ENCODE data around the gene PADI2. TPM values are rescaled to one million over a fixed set of nuclear protein-coding genes. Genes with fewer than 3 reads are reported as not detected.

Gene PADI2
- total RNA-seq, 2 donors from 2014 or later: 0.27 to 2.3 TPM

DNA sequence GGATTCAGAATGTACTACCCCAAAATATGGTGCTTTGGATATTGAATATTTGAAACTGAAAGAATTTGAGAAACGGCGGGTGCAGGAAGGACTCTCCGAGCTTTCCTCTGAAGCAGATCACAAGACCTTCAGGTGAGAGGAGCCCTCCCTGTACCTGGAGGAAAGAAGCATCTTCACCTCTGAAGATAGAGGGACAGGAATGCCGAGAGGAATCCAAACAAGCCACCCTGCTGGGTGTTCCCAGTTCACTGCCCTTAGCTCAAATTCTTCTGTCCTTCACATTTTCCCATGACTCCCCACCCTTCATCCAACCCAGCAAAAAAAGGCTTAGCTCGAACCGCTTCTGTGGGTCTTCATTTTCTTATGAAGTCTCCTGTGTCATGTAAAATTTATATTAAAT is 18.2 kb upstream of the PADI2 start:
- no peak overlapping the region for H3K4me3 ChIP-seq
- TF ChIP-seq, protein P1, sequence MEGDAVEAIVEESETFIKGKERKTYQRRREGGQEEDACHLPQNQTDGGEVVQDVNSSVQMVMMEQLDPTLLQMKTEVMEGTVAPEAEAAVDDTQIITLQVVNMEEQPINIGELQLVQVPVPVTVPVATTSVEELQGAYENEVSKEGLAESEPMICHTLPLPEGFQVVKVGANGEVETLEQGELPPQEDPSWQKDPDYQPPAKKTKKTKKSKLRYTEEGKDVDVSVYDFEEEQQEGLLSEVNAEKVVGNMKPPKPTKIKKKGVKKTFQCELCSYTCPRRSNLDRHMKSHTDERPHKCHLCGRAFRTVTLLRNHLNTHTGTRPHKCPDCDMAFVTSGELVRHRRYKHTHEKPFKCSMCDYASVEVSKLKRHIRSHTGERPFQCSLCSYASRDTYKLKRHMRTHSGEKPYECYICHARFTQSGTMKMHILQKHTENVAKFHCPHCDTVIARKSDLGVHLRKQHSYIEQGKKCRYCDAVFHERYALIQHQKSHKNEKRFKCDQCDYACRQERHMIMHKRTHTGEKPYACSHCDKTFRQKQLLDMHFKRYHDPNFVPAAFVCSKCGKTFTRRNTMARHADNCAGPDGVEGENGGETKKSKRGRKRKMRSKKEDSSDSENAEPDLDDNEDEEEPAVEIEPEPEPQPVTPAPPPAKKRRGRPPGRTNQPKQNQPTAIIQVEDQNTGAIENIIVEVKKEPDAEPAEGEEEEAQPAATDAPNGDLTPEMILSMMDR (IDR thresholded peaks at IDR 0.05): no peak
- no peak overlapping the region for H3K27ac ChIP-seq
- H3K4me1 ChIP-seq (ENCODE audit: control insufficient read depth in 1 of 2, low read depth in 2 of 2): no peaks in the 10 kb centered on the region
- H3K9me3 ChIP-seq: no peaks in the 10 kb centered on the region
- H3K36me3 ChIP-seq: no peaks in the 10 kb centered on the region
- H3K27me3 ChIP-seq (replicated peaks; ENCODE audit: insufficient read depth): no peaks in the 10 kb centered on the region
- DNase-seq (ENCODE audit: low spot score) (no peak), ATAC-seq (ENCODE audit: insufficient number of reproducible peaks, low FRiP score, low read depth) (no peak)

DNA sequence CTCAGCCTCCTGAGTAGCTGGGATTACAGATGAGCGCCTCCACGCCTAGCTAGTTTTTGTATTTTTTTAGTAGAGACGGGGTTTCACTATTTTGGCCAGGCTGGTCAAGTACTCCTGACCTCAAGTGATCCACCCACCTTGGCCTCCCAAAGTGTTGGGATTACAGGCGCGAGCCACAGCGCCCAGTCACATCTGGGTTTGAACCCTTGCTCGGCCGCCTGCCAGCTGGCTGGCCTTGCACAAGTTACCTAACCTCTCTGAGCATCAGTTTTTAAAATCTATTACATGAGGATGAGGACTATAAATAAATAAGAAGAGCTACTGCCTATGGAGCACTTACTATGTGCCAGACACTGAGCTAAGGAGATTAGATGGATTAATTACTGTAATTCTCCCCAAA is 17.7 kb upstream of the PADI2 start:
- no peak for ATAC-seq (ENCODE audit: insufficient number of reproducible peaks, low FRiP score, low read depth)
- TF ChIP-seq, protein P1 (IDR thresholded peaks at IDR 0.05): no peak

DNA sequence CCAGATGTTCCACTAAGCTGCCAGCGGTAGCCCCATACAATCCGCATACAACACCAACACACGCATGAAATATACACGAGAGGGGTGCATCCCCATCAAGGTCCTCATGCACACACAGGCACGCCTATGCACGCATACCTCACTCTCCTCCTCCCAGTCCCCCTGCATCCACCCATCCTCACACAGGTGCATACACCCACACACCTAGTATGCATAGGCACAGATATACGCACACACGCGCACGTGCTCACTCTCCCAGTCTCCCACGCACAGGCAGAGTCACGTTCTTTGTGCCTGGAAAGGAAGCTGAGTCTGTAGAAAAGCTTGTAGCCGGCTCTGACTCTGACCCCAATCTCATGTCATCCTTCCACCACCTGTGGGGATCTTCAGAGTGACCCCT is 16.9 kb upstream of the PADI2 start:
- no peak overlapping the region for H3K27ac ChIP-seq
- DNase-seq (ENCODE audit: low spot score) (no peak), ATAC-seq (ENCODE audit: insufficient number of reproducible peaks, low FRiP score, low read depth) (no peak)
- H3K27me3 ChIP-seq (replicated peaks; ENCODE audit: insufficient read depth): no peaks in the 10 kb centered on the region
- H3K36me3 ChIP-seq: no peaks in the 10 kb centered on the region
- H3K4me3 ChIP-seq: no peak overlapping the region
- H3K4me1 ChIP-seq (ENCODE audit: control insufficient read depth in 1 of 2, low read depth in 2 of 2): no peaks in the 10 kb centered on the region
- TF ChIP-seq, protein P1 (IDR thresholded peaks at IDR 0.05): no peak
- H3K9me3 ChIP-seq: no peaks in the 10 kb centered on the region

More for the DNA sequence above, 17.7 kb upstream of the PADI2 start:
- Histone ChIP-seq H3K27ac (no peak overlapping the region), H3K36me3 (no peaks in the 10 kb centered on the region), H3K27me3 (replicated peaks; ENCODE audit: insufficient read depth) (no peaks in the 10 kb centered on the region), H3K4me1 (ENCODE audit: control insufficient read depth in 1 of 2, low read depth in 2 of 2) (no peaks in the 10 kb centered on the region), H3K4me3 (no peak overlapping the region), H3K9me3 (no peaks in the 10 kb centered on the region)
- no peak for DNase-seq (ENCODE audit: low spot score)

DNA sequence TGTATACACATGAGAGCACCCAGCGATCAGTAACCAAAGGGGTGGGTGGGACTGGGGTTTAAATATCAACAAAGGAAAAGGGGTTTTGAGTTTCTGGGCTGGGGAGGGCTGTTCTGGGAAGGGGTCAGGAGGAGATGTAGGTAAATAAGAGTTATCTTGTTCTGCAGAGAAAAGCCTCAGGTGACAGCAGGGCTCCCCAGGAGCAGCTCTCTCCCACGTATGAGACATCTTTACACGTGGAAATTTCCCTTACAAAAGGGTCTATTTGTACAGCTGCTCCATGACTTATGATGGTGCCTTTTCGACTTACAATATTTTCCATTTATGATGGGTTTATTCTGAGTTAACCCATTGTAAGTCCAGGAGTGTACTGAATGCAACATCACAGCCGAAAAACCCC is 16.3 kb upstream of the PADI2 start:
- no peak overlapping the region for H3K4me3 ChIP-seq
- H3K27me3 ChIP-seq (replicated peaks; ENCODE audit: insufficient read depth): no peaks in the 10 kb centered on the region
- TF ChIP-seq, protein P1 (IDR thresholded peaks at IDR 0.05): no peak
- no peaks in the 10 kb centered on the region for H3K4me1 ChIP-seq (ENCODE audit: control insufficient read depth in 1 of 2, low read depth in 2 of 2)
- DNase-seq (ENCODE audit: low spot score) (no peak), ATAC-seq (ENCODE audit: insufficient number of reproducible peaks, low FRiP score, low read depth) (no peak)
- no peaks in the 10 kb centered on the region for H3K36me3 ChIP-seq
- H3K27ac ChIP-seq: no peak overlapping the region
- H3K9me3 ChIP-seq: no peaks in the 10 kb centered on the region

DNA sequence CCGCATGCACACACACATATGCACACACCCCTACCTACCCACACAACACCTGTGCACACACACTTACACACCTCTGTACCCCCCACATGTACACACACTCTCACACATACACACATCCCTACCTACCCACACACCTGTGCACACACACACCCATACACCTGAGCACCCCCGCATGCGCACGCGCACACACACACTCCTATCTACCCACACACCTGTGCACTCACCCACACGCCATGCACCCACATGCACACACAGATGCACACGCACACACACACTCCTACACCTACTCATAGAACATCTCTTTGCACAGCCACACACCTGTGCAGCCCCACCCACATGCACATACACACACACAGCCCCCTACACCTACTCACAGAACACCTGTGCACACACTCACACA is 15.5 kb upstream of the PADI2 start:
- ATAC-seq (ENCODE audit: insufficient number of reproducible peaks, low FRiP score, low read depth) (no peak), DNase-seq (ENCODE audit: low spot score) (no peak)
- TF ChIP-seq, protein P1 (IDR thresholded peaks at IDR 0.05): no peak
- Histone ChIP-seq H3K9me3 (no peaks in the 10 kb centered on the region), H3K27ac (no peak overlapping the region), H3K36me3 (no peaks in the 10 kb centered on the region), H3K27me3 (replicated peaks; ENCODE audit: insufficient read depth) (no peaks in the 10 kb centered on the region), H3K4me3 (no peak overlapping the region), H3K4me1 (ENCODE audit: control insufficient read depth in 1 of 2, low read depth in 2 of 2) (no peaks in the 10 kb centered on the region)
